D721Med (cell line): ENCODE data around the gene SHROOM3.
A peak's percentile ranks its signal among the peaks of the same experiment; 100 is the strongest.

Source experiments
- DNase-seq: peaks from one replicate; pipeline ENCODE4 v3.0.0; 2011; ENCODE audit warnings: low spot score; ENCODE audit not compliant: insufficient read length
- FAIRE-seq: peaks from 2 replicates; lab custom pipeline; 2011; peaks lifted over from hg19 to GRCh38; lab: Jason Lieb, UNC
- CTCF ChIP-seq: IDR thresholded peaks from 2 replicates; pipeline ENCODE4 v1.5.1; 2012; ENCODE audit warnings: mild to moderate bottlenecking, control low read depth; ENCODE audit not compliant: insufficient read depth; ENCODE audit errors: missing control alignments

SHROOM3 gene

GRCh38 chr4:76554630-76555029 lies 119.6 kb downstream of the SHROOM3 start:
- DNase-seq (no peak), FAIRE-seq (no peak)
- no peak for TF ChIP-seq CTCF

DNA sequence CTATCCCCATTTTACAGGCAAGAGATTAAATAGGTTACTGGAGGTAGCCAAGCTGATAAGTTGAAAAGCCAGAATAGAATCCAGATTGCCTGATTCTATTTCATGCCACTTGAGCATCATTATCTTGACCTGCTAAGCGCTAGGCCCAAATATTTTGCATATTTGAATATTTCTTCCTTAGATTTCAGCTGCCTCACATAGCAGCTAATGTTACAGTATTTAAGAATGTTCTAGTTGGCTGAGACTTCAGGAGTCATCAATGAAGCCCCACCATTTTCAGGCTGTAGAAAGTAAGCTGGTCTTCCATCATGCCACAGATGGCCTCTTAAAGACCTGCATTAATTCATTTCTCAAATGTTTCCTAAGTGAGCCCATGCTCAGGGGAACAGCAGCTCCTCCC lies 121.4 kb downstream of the SHROOM3 start:
- no peak for DNase-seq
- no peak for FAIRE-seq
- TF ChIP-seq CTCF, result no peak

GRCh38 chr4:76558396-76559235 lies 123.6 kb downstream of the SHROOM3 start:
- DNase-seq (no peak), FAIRE-seq (no peak)
- no peak for TF ChIP-seq CTCF

DNA sequence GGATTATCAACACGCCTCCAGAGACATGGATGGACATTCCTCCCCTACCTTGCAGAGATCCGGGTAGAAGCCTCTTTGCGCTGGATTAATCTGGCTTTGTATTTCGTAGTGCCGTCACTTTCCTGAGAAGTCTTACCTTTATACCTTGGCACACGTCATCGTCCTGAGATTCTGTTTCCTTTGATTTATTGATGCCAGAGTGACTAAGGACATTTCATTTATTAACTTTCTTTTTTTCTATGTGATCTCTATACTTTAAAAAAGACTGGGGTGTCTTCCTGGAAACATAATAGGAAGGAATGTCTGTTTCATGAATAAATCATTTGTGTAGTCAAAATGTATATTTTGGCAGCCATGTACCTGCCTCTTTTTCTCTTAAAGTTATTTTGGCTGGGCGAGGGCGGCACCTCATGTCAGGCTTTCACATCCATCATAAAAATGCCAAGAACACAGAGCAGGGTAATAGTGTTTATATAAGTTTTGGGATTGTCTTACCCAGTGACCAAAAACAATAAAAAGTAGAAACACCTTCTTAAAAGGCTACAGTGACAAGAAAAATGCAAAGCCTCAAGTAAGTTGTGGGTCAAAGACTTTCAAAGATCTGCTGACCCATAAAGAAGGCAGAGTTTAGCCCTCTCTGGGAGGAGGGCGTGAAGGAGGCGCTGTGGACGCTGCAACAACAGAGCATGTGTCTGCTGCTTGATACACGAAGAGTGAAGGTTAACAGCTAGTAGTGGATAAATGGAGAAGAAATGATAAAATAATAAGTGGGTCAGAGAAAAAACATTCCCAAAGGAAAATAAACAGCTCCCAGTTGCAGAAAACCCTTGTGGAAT lies 124.4 kb downstream of the SHROOM3 start:
- DNase-seq (peak; percentile 18), FAIRE-seq (no peak)
- no peak for TF ChIP-seq CTCF

DNA sequence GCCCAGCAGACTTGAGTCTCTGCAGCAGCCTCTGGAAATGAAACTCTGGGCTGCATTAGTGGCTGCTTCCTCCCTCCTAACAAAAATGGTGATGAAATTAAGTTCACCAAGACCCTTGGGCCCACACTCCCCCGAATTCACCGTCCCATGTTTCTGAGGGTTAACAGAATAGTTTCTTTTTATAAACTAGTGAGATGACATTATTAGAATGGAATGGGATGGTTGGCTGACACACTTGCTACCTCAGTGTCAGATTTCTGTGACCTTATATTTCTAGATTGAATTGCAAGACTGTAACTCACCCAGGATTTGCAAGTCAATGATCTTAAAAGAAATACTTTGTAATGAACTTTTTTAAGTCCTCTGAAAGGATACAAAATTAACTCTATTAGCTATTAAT lies 127.1 kb downstream of the SHROOM3 start:
- DNase-seq (no peak), FAIRE-seq (no peak)
- TF ChIP-seq CTCF, result no peak

GRCh38 chr4:76562836-76563453 lies 127.9 kb downstream of the SHROOM3 start:
- FAIRE-seq (no peak), DNase-seq (no peak)
- no peak for TF ChIP-seq CTCF
